ENCODE results near the gene G6PD. TPM values are rescaled to one million over a fixed set of nuclear protein-coding genes. Genes with fewer than 3 reads are reported as not detected.

G6PD gene
- total and polyA plus RNA-seq, 8 donors, result 6.7 to 17.9 (median 12.4) TPM

DNA sequence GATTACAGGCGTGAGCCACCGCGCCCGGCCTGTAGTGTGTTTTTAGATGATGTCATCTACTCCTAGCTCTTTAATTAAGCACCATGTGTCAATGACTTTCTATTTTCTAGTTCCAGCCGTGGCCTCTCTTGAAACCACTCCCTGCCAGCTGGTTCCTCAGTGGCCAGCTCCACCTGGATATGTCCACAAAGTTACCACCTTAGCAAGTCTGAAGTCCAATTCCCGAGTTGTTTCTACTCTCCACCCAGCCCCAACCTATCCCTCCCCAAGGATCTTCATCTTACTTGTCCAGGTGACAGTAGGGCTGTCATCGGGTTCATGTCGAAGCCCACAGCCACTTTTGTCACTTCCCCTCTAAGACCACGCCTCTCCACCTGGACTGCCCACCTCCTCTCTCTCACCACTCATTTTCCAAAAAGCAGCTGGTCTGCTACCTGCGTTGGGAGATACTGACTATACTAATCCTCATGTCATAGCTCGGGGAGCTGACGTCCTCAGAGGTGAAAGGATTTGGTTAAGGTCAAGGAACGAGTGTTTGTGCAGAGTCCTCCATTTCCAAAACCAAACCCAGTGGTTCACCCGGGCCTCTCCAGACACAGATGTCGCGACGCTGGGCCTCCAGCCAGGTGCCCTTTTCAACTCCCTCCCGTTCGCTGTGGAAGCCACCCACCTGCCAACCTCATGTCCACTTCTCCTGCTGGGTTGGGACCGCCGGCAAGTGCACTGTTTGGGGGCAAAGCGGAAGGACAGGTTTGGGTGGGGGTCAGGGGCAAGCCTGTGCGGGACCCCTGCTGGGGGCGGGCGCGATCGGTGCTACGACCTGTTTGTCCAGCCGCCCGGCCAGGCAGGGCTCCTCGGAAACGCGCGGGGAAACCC is 31.3 kb downstream of the G6PD start:
- WGBS, 2 donors, result 8 to 34% methylated on average over 34 of the region's 34 CpGs

DNA sequence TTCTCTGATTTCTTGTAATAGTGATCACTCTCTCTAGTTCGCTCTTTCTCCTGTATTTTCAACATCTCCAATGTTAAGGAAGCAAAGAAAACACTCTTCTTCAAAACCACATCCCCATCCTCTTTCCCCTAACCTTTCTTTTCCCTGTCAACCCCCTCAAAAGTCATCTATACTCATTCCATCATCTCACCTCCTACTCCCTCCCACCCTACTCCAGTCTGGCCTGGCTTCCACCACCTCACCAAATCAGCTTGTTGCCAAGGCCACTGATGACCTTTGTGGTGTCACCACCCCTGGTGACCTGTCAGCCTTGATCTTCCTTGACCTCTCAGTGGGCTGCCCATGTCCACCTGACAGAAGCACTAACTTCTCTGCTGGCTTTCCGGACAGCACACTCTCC is 32.9 kb downstream of the G6PD start:
- no peak for FAIRE-seq
- intact Hi-C loops (cut with DNase I), result no loop called here

More for the DNA sequence above, 31.3 kb downstream of the G6PD start:
- H3K27ac ChIP-seq, result peak overlapping the region; percentile 78 to 88 (median 82)
- peak overlapping the region; percentile 44 to 67 (median 59) for H3K4me3 ChIP-seq
- peak; percentile 7 to 35 (median 27) for ATAC-seq
- DNase-seq, result peak in 4 of 6 donors; percentile 48 to 79 (median 64)
- no peaks in the 10 kb centered on the region for H3K27me3 ChIP-seq
- H3K36me3 ChIP-seq, result no peaks in the 10 kb centered on the region
- no peaks in the 10 kb centered on the region for H3K4me1 ChIP-seq
- no peaks in the 10 kb centered on the region for H3K9me3 ChIP-seq
- FAIRE-seq, result no peak
- intact Hi-C loops (cut with DNase I), result no loop called here
- TF ChIP-seq, protein P1, sequence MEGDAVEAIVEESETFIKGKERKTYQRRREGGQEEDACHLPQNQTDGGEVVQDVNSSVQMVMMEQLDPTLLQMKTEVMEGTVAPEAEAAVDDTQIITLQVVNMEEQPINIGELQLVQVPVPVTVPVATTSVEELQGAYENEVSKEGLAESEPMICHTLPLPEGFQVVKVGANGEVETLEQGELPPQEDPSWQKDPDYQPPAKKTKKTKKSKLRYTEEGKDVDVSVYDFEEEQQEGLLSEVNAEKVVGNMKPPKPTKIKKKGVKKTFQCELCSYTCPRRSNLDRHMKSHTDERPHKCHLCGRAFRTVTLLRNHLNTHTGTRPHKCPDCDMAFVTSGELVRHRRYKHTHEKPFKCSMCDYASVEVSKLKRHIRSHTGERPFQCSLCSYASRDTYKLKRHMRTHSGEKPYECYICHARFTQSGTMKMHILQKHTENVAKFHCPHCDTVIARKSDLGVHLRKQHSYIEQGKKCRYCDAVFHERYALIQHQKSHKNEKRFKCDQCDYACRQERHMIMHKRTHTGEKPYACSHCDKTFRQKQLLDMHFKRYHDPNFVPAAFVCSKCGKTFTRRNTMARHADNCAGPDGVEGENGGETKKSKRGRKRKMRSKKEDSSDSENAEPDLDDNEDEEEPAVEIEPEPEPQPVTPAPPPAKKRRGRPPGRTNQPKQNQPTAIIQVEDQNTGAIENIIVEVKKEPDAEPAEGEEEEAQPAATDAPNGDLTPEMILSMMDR (IDR thresholded peaks at IDR 0.05), result no peak

DNA sequence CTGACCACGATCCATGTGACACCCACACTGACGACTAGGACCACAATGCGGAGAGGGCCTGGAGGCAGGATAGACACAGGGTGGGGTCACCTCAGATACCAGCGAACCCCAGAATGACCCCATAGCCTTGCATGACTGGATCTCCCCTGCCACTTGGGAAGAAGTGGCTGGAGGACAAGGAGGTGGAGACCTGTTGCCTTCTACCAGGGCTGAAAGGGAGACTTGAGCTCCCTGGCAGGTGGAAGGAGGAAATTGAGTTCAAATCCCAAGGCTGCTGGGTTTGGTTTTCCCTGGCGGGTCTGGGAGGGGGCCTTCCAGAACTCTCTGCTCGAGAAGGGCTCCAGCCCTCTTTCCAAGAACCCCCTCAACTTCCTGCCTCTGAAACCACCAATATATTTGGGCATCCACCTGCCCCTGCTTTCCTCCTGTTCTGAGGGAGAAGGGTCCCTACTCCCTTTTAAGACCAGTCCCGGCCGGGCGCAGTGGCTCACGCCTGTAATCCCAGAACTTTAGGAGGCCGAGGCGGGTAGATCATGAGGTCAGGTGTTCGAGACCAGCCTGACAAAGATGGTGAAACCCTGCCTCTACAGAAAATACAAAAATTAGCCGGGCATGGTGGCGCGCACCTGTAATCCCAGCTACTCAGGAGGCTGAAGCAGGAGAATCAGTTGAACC is 33.6 kb downstream of the G6PD start:
- 87 to 94% methylated on average over 16 of the region's 16 CpGs for WGBS, 2 donors
- TF ChIP-seq, protein P1 (IDR thresholded peaks at IDR 0.05), result no peak
- ATAC-seq (no peak), DNase-seq (no peak), FAIRE-seq (no peak)
- no peaks in the 10 kb centered on the region for H3K36me3 ChIP-seq
- no peak overlapping the region for H3K4me3 ChIP-seq
- intact Hi-C loops (cut with DNase I), result no loop called here
- no peak overlapping the region for H3K27ac ChIP-seq
- H3K27me3 ChIP-seq, result no peaks in the 10 kb centered on the region
- H3K9me3 ChIP-seq, result no peaks in the 10 kb centered on the region
- H3K4me1 ChIP-seq, result no peaks in the 10 kb centered on the region

More for the DNA sequence above, 32.9 kb downstream of the G6PD start:
- Histone ChIP-seq H3K4me3 (no peak overlapping the region), H3K4me1 (no peaks in the 10 kb centered on the region), H3K27me3 (no peaks in the 10 kb centered on the region), H3K27ac (no peak overlapping the region), H3K36me3 (no peaks in the 10 kb centered on the region), H3K9me3 (no peaks in the 10 kb centered on the region)
- WGBS, 2 donors, result 80 to 90% methylated on average over 2 of the region's 2 CpGs
- ATAC-seq, result no peak
- TF ChIP-seq, protein P1 (IDR thresholded peaks at IDR 0.05), result no peak
- no peak for DNase-seq

DNA sequence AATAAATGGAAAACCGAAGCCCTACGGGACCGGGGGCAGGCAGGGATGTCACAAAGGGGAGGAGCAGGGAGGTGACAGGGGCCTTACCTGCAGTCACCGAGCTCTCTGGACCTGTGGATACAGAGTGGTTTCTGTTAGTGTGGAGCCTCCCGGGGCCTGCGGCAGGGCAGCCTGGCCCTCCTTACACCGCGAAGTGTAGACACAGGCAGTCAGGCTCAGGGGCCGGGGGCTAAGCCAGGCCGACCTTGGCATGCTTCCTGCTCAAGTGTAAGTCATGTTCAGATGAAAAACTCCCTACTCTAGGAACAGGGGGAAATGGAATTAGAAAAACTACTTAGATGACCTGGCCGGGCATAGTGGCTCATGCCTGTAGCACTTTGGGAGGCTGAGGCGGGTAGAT is 34.9 kb downstream of the G6PD start:
- H3K36me3 ChIP-seq, result peaks cover 0 to 6% (median 0%) of the 10 kb centered on the region in 3 donors
- TF ChIP-seq, protein P1 (IDR thresholded peaks at IDR 0.05), result no peak
- FAIRE-seq (no peak), ATAC-seq (no peak), DNase-seq (no peak)
- 81 to 83% methylated on average over 12 of the region's 12 CpGs for WGBS, 2 donors
- no peaks in the 10 kb centered on the region for H3K27me3 ChIP-seq
- no peaks in the 10 kb centered on the region for H3K9me3 ChIP-seq
- intact Hi-C loops (cut with DNase I), result no loop called here
- no peak overlapping the region for H3K27ac ChIP-seq
- H3K4me1 ChIP-seq, result no peaks in the 10 kb centered on the region
- H3K4me3 ChIP-seq, result no peak overlapping the region

Data from pancreas (tissue), 10 donors.